Measurements from ENCODE around the gene RBFOX2. TPM values are rescaled to one million over a fixed set of nuclear protein-coding genes. Genes with fewer than 3 reads are reported as not detected.

Gene RBFOX2
- total and polyA plus RNA-seq, 2 of the 8 experiments (the other 6 are each of a cell fraction or from before 2014, with no cell fraction given): 121 to 122 TPM

DNA sequence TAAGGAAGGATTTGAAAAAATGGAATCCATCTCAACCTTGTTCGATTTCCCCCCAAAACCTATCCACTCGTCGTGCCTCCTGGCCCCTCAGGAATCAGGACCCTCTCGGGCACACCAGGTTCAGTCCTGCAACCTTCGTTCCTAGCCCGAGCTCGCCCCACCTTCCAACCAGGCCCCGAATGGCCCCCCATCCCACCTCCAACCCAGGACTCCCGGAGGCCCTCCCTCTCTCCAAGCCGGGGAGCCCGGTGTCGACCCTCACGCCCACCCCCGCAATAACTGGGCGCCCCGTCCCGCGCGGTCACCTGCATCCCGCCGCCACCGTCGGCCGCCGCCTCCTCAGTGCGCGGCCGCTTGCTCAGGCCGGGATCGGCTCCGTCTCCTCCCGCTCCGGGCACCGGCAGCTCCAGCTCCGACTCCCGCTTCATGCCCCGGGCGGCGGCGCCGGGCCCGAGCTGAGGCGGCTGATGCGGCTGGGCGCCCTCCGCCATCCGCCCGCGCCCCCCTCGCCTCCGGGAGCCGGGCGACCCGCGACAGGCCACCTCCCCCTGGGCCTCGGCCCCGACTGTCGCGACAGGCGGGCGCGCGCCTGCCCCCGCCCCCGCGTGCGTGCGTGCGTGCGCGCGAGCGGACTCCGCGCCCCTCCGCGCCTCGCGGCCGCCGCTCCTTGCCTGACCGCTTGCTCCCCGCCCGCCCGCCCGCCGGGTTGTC, 534 bp downstream of the RBFOX2 start (continued):
- TF ChIP-seq, protein P1, sequence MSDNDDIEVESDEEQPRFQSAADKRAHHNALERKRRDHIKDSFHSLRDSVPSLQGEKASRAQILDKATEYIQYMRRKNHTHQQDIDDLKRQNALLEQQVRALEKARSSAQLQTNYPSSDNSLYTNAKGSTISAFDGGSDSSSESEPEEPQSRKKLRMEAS (IDR thresholded peaks at IDR 0.05): no peak
- TF ChIP-seq CBX8 (IDR thresholded peaks at IDR 0.05; ENCODE audit: borderline replicate concordance, low read depth, low read length) (no peak), KDM4A (IDR thresholded peaks at IDR 0.05; ENCODE audit: low read depth, low read length, severe bottlenecking) (peak; percentile 85), TAF7 (optimal IDR thresholded peaks at IDR 0.05; ENCODE audit: borderline replicate concordance, low read depth, low read length) (no peak), TAF1 (IDR thresholded peaks at IDR 0.05; ENCODE audit: low read depth, low read length) (peak; percentile 55), GABPA (IDR thresholded peaks at IDR 0.05; ENCODE audit: borderline replicate concordance, insufficient read depth, low read length) (no peak), RAD21 (IDR thresholded peaks at IDR 0.05 in 1 of 2, conservative IDR thresholded peaks at IDR 0.05 in 1 of 2; ENCODE audit: low read depth in 2 of 2, low read length in 2 of 2) (0 out of 4 replicates have a peak, but pooled peaks of 1 of the 2 experiments have one; percentile 2), BCL11A (IDR thresholded peaks at IDR 0.05; ENCODE audit: low read depth in 2 of 2, low read length in 2 of 2) (no peak), CHD1 (IDR thresholded peaks at IDR 0.05; ENCODE audit: low read depth, low read length) (no peak), SRF (IDR thresholded peaks at IDR 0.05; ENCODE audit: low read depth, low read length) (no peak), PHF8 (conservative IDR thresholded peaks at IDR 0.05; ENCODE audit: low read depth, low read length) (peak; percentile 82), NRF1 (IDR thresholded peaks at IDR 0.05; ENCODE audit: low read depth, low read length) (no peak), ASH2L (IDR thresholded peaks at IDR 0.05; ENCODE audit: low read length) (peak; percentile 65), HDAC2 (IDR thresholded peaks at IDR 0.05; ENCODE audit: borderline replicate concordance in 1 of 2, low read depth in 2 of 2, low read length in 2 of 2) (no peak), ZNF274 (IDR thresholded peaks at IDR 0.05; ENCODE audit: borderline replicate concordance, extremely low read depth, low read length) (no peak), SP2 (IDR thresholded peaks at IDR 0.05; ENCODE audit: low read length) (no peak), CREB1 (IDR thresholded peaks at IDR 0.05) (no peak), NANOG (IDR thresholded peaks at IDR 0.05; ENCODE audit: insufficient read depth, low read depth, low read length, poor library complexity, severe bottlenecking) (no peak), RBBP5 (IDR thresholded peaks at IDR 0.05; ENCODE audit: borderline replicate concordance, low read depth, low read length) (peak; percentile 61; the same call in 1 of the 2 replicates), SUZ12 (IDR thresholded peaks at IDR 0.05; ENCODE audit: low read length) (no peak)
- TF ChIP-seq, protein P2, sequence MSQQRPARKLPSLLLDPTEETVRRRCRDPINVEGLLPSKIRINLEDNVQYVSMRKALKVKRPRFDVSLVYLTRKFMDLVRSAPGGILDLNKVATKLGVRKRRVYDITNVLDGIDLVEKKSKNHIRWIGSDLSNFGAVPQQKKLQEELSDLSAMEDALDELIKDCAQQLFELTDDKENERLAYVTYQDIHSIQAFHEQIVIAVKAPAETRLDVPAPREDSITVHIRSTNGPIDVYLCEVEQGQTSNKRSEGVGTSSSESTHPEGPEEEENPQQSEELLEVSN (IDR thresholded peaks at IDR 0.05): peak; percentile 24; the same call in 1 of the 2 replicates

All from H1 (cell line).